A549 (cell line): Measurements from ENCODE around the gene PRKAG2. TPM values are rescaled to one million over a fixed set of nuclear protein-coding genes. Genes with fewer than 3 reads are reported as not detected.
A peak's percentile ranks its signal among the peaks of the same experiment; 100 is the strongest.

Experiments
- ATAC-seq, 2 experiments: fragments of 200-7000 bp in 1 of 2; fragments of >200 bp in 1 of 2; cut with Nextera tagmentation in 1 of 2; cut with Tn5 transposase in 1 of 2; 3 replicates each; pipeline versions ENCODE4 v1.8.0 to v1.9.1; 2018 to 2020; ENCODE audit warnings: mild to moderate bottlenecking in 1 of 2, moderate library complexity in 1 of 2
- CTCF ChIA-PET: fragments of 300-600 bp; sonication (Branson Sonifier 250); formaldehyde crosslinking; extraction: SDS; loops from one replicate; lab custom pipeline; 2021; ENCODE audit warnings: antibody characterized with exemption, inconsistent platforms; lab: Yijun Ruan, JAX
- POLR2A ChIA-PET: fragments of 350-600 bp; formaldehyde crosslinking; extraction: SDS; loops from one replicate; lab custom pipeline; 2021; ENCODE audit warnings: antibody characterized with exemption, inconsistent platforms; lab: Yijun Ruan, JAX
- DNase-seq, 2 experiments: peaks; one replicate each; pipeline versions ENCODE4 v3.0.0 to v3.0.0-alpha.2; 2011 to 2016; ENCODE audit warnings: low read depth in 1 of 2, low spot score in 1 of 2
- FAIRE-seq: peaks from 2 replicates; lab custom pipeline; 2011; peaks lifted over from hg19 to GRCh38; lab: Jason Lieb, UNC
- H3K27ac ChIP-seq, 2 experiments: fragments of >200 bp; sonication (Bioruptor Twin); formaldehyde crosslinking; 3 replicates each; pipeline ENCODE4 v1.5.1; 2016 to 2017
- H3K4me1 ChIP-seq: fragments of >200 bp; sonication (Bioruptor Twin); formaldehyde crosslinking; 3 replicates; pipeline ENCODE4 v1.6.1; 2016
- H3K4me2 ChIP-seq: fragments of >200 bp; sonication (Bioruptor Twin); formaldehyde crosslinking; 3 replicates; pipeline ENCODE4 v1.6.1; 2016
- H3K4me3 ChIP-seq: fragments of >200 bp; sonication (Bioruptor Twin); formaldehyde crosslinking; 3 replicates; pipeline ENCODE4 v1.5.1; 2016
- H3K9me3 ChIP-seq: fragments of >200 bp; sonication (Bioruptor Twin); formaldehyde crosslinking; 3 replicates; pipeline ENCODE4 v1.6.1; 2016
- ATOH8 ChIP-seq: fragments of 250-450 bp; sonication (Bioruptor Pico); IDR thresholded peaks from 2 replicates; pipeline ENCODE4 v1.5.0; 2020; ENCODE audit warnings: low read depth, mild to moderate bottlenecking, moderate library complexity
- CBX2 ChIP-seq: fragments of 200-600 bp; sonication (generic); IDR thresholded peaks from 2 replicates; pipeline ENCODE4 v1.6.1; 2016; ENCODE audit warnings: low read depth, mild to moderate bottlenecking, borderline replicate concordance
- CBX8 ChIP-seq: fragments of 200-600 bp; sonication (generic); IDR thresholded peaks from 2 replicates; pipeline ENCODE4 v1.6.1; 2016
- CTCF ChIP-seq: fragments of >200 bp; sonication (Bioruptor Twin); formaldehyde crosslinking; IDR thresholded peaks from 3 replicates; pipeline ENCODE4 v1.5.1; 2016
- EHF ChIP-seq: fragments of 250-450 bp; sonication (Bioruptor Pico); IDR thresholded peaks from 2 replicates; pipeline ENCODE4 v1.5.0; 2020; ENCODE audit warnings: mild to moderate bottlenecking
- HES2 ChIP-seq: fragments of >200 bp; sonication (Bioruptor Twin); formaldehyde crosslinking; IDR thresholded peaks from 2 replicates; pipeline ENCODE4 v1.6.1; 2016
- HEYL ChIP-seq: fragments of 250-450 bp; sonication (Bioruptor Pico); IDR thresholded peaks from 2 replicates; pipeline ENCODE4 v1.8.0; 2021; ENCODE audit warnings: mild to moderate bottlenecking, moderate library complexity
- HMGXB4 ChIP-seq: fragments of 250-450 bp; sonication (Bioruptor Pico); IDR thresholded peaks from 2 replicates; pipeline ENCODE4 v1.5.0; 2021; ENCODE audit warnings: mild to moderate bottlenecking, moderate library complexity, borderline replicate concordance
- HOXB13 ChIP-seq: fragments of 250-450 bp; sonication (Bioruptor Pico); IDR thresholded peaks from 2 replicates; pipeline ENCODE4 v1.5.0; 2020; ENCODE audit warnings: low read depth, mild to moderate bottlenecking, moderate library complexity
- HOXB5 ChIP-seq: fragments of 250-450 bp; sonication (Bioruptor Pico); IDR thresholded peaks from 2 replicates; pipeline ENCODE4 v1.5.0; 2020; ENCODE audit warnings: mild to moderate bottlenecking, moderate library complexity
- KDM5A ChIP-seq: fragments of 200-600 bp; sonication (generic); IDR thresholded peaks from 2 replicates; pipeline ENCODE4 v1.6.1; 2016; ENCODE audit warnings: antibody characterized with exemption, mild to moderate bottlenecking
- NFE2L2 ChIP-seq: fragments of 150-350 bp; conservative IDR thresholded peaks from 2 replicates; pipeline ENCODE4 v1.6.1; 2014; ENCODE audit warnings: low read length
- PBX3 ChIP-seq: IDR thresholded peaks from 2 replicates; pipeline ENCODE4 v1.6.1; 2012
- PHF8 ChIP-seq: fragments of 200-600 bp; sonication (generic); IDR thresholded peaks from 2 replicates; pipeline ENCODE4 v1.6.1; 2016; ENCODE audit warnings: low read depth, mild to moderate bottlenecking, antibody characterized with exemption, moderate library complexity, borderline replicate concordance
- POLR2A ChIP-seq: IDR thresholded peaks from 2 replicates; pipeline ENCODE4 v1.6.1; 2012; ENCODE audit warnings: mild to moderate bottlenecking, low read length
- REST ChIP-seq: fragments of 200-600 bp; sonication (generic); IDR thresholded peaks from 2 replicates; pipeline ENCODE4 v1.6.1; 2016; ENCODE audit warnings: antibody characterized with exemption, mild to moderate bottlenecking, moderate library complexity
- SREBF2 ChIP-seq: fragments of 450-650 bp; IDR thresholded peaks from 2 replicates; pipeline ENCODE4 v1.6.1; 2014; ENCODE audit warnings: mild to moderate bottlenecking, moderate library complexity
- USF2 ChIP-seq: fragments of 450-650 bp; IDR thresholded peaks from 2 replicates; pipeline ENCODE4 v1.6.1; 2014; ENCODE audit warnings: antibody characterized with exemption
- ZNF302 ChIP-seq: fragments of 250-450 bp; sonication (Bioruptor Pico); IDR thresholded peaks from 2 replicates; pipeline ENCODE4 v1.9.0; 2021; ENCODE audit warnings: inconsistent platforms, mild to moderate bottlenecking, moderate library complexity
- WGBS: methylation state at CpG from one replicate; pipeline ENCODE4 v1.1.6; 2017; ENCODE audit errors: missing lambda C conversion rate; 5-methylcytosine and 5-hydroxymethylcytosine counted together
- polyA plus RNA-seq, 4 experiments: library from polyadenylated mRNA; depleted of rRNA in 3 of 4; stranded (reverse); fragments of >200 nt; fragmentation: RNase III in 1 of 4; extraction: RNeasy Plus Mini Kit Qiagen cat#74134 plus additional on column Dnase treatment in 1 of 4; gene quantifications; 2 replicates in 3 of 4; 3 replicates in 1 of 4; pipeline ENCODE4 v1.2.3, GENCODE V29; 2011 to 2017

PRKAG2 gene
- polyA plus RNA-seq, 2 of the 4 experiments (the other 2 are of a cell fraction), result 26.5 to 31.7 TPM

GRCh38 chr7:151683615-151684407 lies 193.1 kb downstream of the PRKAG2 start:
- CTCF ChIA-PET, result interaction anchor here (0.8 to 5.9 kb wide), 9 partner anchors 10 to 91 kb away, joined by 3 to 25 read pairs (median 3); no protein-coding TSS in a partner anchor

More at GRCh38 chr7:151683615-151684407, 193.1 kb downstream of the PRKAG2 start:
- TF ChIP-seq CBX8 (no peak), NFE2L2 (no peak), EHF (CRISPR knock-in tag) (no peak), SREBF2 (no peak), HEYL (CRISPR knock-in tag) (no peak), PHF8 (no peak), POLR2A (no peak), USF2 (no peak), CBX2 (no peak), KDM5A (no peak), REST (no peak), HMGXB4 (no peak), HES2 (no peak), ZNF302 (CRISPR knock-in tag) (no peak), ATOH8 (CRISPR knock-in tag) (no peak), PBX3 (no peak), HOXB13 (CRISPR knock-in tag) (no peak), CTCF (no peak), HOXB5 (no peak)
- TF ChIP-seq, all 56 proteins: peak for 0
- DNase-seq (no peak), FAIRE-seq (no peak), ATAC-seq (no peak)
- Histone ChIP-seq H3K27ac (peak overlapping the region; percentile 82 to 93; a peak in 5 of 6 replicates), H3K9me3 (no peaks in the 10 kb centered on the region), H3K4me1 (peaks cover 32% of the 10 kb centered on the region), H3K4me3 (no peak overlapping the region), H3K4me2 (no peak overlapping the region)
- POLR2A ChIA-PET, result no interaction called here
- 94% methylated on average over 18 of the region's 18 CpGs for WGBS
